DOHH2 (cell line): ENCODE measurements around the gene KRR1.

Experiments
- CTCF ChIP-seq: fragments of 200-600 bp; sonication (generic); IDR thresholded peaks from one replicate; pipeline ENCODE4 v1.5.1; 2014; ENCODE audit warnings: antibody characterized with exemption, mild to moderate bottlenecking, low read depth, low read length; ENCODE audit not compliant: poor library complexity, severe bottlenecking
- EZH2phosphoT487 ChIP-seq: fragments of 200-600 bp; sonication (generic); IDR thresholded peaks from 2 replicates; pipeline ENCODE4 v1.6.1; 2017; ENCODE audit warnings: borderline replicate concordance, mild to moderate bottlenecking, antibody characterized with exemption, low read length, moderate library complexity, mixed read lengths

- no peak for TF ChIP-seq CTCF
- TF ChIP-seq EZH2phosphoT487 = no peak
Observed at GRCh38 chr12:75482646-75483045, 28.8 kb downstream of the KRR1 start.
